Spleen (tissue), 7 donors: ENCODE measurements around the gene LRATD1.

Experiments
- POLR2A ChIP-seq, 3 donors: fragments of 450-650 bp; IDR thresholded peaks; one replicate each; pipeline ENCODE4 v1.5.1; 2017; ENCODE audit warnings: antibody characterized with exemption in 3 of 3, mild to moderate bottlenecking in 1 of 3
- POLR2AphosphoS5 ChIP-seq, 3 donors: sonication (generic); formaldehyde crosslinking; IDR thresholded peaks; one replicate each; pipeline ENCODE4 v1.5.1; 2017; ENCODE audit warnings: antibody characterized with exemption in 3 of 3
- TF ChIP-seq, protein P1 (sequence below), 11 experiments: fragments of 200-600 bp in 7 of 11; fragments of 450-650 bp in 4 of 11; sonication (generic) in 4 of 11; IDR thresholded peaks in 8 of 11; conservative IDR thresholded peaks in 3 of 11; 1 replicate in 7 of 11; 2 replicates in 4 of 11; pipeline versions ENCODE4 v1.4.0 to v1.8.0; 2016 to 2021; ENCODE audit warnings: antibody characterized with exemption in 11 of 11, inconsistent platforms in 4 of 11, mild to moderate bottlenecking in 1 of 11
- donor health status: DM: no; HTN: no; CAD: no; lungs with moderate emphysema.
- donor health status: DM: no; HTN: no; CAD: no.
- donor health status: DM: no; HTN: no; CAD: no.

DNA sequence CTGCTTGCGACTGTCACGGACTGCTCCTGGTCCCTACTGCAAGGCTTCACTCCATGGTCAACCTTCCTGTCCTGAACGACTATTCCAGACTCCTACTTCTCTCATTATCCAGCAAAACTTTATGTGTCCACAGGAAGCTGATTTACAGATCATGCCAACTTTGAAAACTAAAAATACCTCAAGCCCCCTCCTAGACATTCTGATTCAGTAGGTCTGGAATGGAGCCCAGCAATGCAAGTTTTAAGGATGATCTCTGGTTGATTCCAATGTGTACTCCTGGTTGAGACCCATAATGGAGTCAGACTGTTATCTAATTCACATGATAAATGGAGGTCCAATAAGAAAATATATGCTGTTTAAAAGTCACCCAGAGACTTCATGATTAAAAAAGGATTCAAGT, 13.1 kb upstream of the LRATD1 start:
- no peak for TF ChIP-seq POLR2AphosphoS5 (IDR thresholded peaks at IDR 0.05)
- TF ChIP-seq, protein P1, sequence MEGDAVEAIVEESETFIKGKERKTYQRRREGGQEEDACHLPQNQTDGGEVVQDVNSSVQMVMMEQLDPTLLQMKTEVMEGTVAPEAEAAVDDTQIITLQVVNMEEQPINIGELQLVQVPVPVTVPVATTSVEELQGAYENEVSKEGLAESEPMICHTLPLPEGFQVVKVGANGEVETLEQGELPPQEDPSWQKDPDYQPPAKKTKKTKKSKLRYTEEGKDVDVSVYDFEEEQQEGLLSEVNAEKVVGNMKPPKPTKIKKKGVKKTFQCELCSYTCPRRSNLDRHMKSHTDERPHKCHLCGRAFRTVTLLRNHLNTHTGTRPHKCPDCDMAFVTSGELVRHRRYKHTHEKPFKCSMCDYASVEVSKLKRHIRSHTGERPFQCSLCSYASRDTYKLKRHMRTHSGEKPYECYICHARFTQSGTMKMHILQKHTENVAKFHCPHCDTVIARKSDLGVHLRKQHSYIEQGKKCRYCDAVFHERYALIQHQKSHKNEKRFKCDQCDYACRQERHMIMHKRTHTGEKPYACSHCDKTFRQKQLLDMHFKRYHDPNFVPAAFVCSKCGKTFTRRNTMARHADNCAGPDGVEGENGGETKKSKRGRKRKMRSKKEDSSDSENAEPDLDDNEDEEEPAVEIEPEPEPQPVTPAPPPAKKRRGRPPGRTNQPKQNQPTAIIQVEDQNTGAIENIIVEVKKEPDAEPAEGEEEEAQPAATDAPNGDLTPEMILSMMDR (IDR thresholded peaks at IDR 0.05 in 8 of 11, conservative IDR thresholded peaks at IDR 0.05 in 3 of 11) = no peak
- no peak for TF ChIP-seq POLR2A (IDR thresholded peaks at IDR 0.05)
